Left hindlimb (tissue), 1 donor: ENCODE measurements around the gene BLM.
"Not testable (repeated sequence)": the region's sequence is repeated elsewhere in the genome, so short reads cannot be mapped to it uniquely, and the experiment has no call there.

ENCODE experiments used
- DNase-seq: peaks from one replicate; pipeline ENCODE4 v3.0.0-alpha.2; 2018

Gene BLM

GRCh38 chr15:90716976-90717821, at the start of gene BLM:
BLM (plus strand) TSS chr15:90717346; CDS start chr15:90747393, 30,047 bp downstream.
- peak; percentile 97 for DNase-seq

GRCh38 chr15:90667755-90668345, 49.3 kb upstream of the BLM start:
- DNase-seq: not testable (repeated sequence)

- DNase-seq: not testable (repeated sequence)
Measured at GRCh38 chr15:90670631-90671030, 46.5 kb upstream of the BLM start.

- no peak for DNase-seq
Measured at GRCh38 chr15:90671216-90671615, 45.9 kb upstream of the BLM start.

DNA sequence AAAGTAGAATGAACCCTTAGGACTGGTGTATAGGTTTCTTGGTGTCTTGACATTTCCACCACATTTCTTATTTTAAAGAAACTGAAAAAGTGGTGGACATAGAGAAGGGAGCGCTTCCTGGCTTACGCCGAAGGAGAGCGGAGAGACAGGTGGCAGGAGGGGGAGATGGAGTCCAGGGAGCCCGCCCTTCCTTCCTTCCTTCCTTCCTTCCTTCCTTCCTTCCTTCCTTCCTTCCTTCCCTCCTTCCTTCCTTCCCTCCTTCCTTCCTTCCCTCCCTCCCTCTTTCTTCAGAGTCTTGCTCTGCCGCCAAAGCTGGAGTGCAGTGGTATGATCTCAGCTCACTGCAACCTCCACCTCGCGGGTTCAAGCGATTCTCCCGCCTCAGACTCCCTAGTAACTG, 43.8 kb upstream of the BLM start:
- not testable (repeated sequence) for DNase-seq

GRCh38 chr15:90674476-90674875, 42.7 kb upstream of the BLM start:
- no peak for DNase-seq

GRCh38 chr15:90675464-90675863, 41.7 kb upstream of the BLM start:
- DNase-seq: no peak

DNA sequence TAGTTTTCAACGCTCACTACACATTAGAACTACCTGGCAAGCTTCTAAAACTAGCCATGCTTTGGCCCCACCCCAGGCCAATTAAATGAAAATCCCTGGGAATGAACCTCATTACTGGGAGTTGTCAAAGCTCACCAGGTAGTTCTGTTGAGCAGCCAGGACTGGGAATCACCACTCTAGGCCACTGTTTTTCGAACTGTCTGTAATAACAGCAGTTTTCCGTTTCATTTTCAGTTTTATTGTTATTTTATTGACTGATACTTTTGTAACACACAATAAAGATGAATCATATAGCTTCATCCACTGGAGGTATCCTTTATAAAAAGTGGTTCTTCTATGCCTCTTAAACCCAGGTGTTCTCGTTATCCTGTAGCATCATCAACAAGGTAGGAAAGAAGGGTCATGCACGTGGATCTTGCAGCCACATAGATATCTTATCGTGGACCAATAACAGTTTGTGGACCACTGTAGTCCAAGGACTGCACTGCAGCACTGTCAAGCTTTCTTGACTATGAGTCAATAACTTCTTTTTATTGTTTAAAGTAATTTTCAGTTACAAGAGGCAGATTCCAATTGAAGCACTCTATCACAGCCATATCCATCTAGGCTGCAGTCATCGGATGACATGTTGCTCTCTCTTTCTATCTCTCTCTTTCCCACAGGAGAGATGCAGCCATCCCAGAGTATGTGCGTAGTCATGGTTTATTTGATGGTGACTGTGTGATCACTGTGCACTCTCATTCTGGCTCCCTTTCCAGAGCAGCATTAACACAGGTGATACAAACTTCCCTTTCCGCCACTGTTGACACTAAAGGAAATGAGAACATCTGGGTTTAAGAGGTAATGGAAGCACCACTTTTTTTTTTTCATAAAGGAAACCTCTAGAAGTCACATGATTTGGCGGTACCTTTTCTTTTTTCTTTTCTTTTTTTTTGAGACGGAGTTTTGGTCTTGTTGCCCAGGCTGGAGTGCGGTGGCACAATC, 39.0 kb upstream of the BLM start:
- DNase-seq: no peak

GRCh38 chr15:90679959-90680358, 37.2 kb upstream of the BLM start:
- no peak for DNase-seq

- DNase-seq: no peak
Measured at GRCh38 chr15:90680371-90680935, 36.7 kb upstream of the BLM start.

GRCh38 chr15:90681056-90681455, 36.1 kb upstream of the BLM start:
- DNase-seq: no peak

DNA sequence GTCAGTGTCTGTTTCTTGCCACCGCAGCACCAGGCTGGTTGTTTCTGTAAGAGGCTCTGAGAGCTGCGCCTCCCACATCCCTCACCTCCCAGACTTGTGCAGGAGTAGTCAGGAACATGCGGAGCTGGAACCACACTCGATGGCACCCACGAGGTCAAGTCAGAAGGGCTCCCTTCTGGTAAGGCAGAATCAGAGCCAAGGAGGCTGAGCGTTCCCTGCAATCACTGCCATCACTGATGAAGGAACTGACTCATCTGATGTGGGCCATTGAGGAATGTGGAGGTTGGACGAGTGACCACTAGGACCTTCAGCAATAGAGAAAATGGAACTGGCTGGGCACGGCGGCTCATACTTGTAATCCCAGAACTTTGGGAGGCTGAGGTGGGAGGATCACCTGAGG, 35.7 kb upstream of the BLM start:
- no peak for DNase-seq

- no peak for DNase-seq
Measured at GRCh38 chr15:90683371-90683770, 33.8 kb upstream of the BLM start.

GRCh38 chr15:90683876-90684275, 33.3 kb upstream of the BLM start:
- DNase-seq: no peak

DNA sequence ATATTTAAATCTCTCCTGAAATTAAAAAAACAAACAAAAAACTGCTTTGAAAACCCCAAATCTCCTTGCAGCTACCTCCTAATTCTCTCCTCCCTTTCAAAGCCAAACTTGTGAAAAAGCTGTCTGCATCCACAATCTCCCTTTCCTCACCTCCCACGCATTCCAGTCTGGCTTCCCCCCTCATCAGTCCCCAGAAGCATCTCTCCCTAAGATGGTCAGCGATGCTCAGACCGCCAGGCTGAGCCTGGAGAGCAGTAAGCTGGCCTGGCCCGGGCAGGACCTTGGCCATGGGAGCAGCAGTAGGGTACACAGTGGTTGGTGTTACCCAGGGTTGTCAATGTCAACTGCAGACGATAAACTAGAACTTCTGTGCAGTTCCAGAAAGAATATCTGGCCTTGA, 32.9 kb upstream of the BLM start:
- no peak for DNase-seq

GRCh38 chr15:90685591-90686434, 31.3 kb upstream of the BLM start:
- DNase-seq: no peak

- DNase-seq: no peak
Measured at GRCh38 chr15:90686435-90687218, 30.5 kb upstream of the BLM start.

DNA sequence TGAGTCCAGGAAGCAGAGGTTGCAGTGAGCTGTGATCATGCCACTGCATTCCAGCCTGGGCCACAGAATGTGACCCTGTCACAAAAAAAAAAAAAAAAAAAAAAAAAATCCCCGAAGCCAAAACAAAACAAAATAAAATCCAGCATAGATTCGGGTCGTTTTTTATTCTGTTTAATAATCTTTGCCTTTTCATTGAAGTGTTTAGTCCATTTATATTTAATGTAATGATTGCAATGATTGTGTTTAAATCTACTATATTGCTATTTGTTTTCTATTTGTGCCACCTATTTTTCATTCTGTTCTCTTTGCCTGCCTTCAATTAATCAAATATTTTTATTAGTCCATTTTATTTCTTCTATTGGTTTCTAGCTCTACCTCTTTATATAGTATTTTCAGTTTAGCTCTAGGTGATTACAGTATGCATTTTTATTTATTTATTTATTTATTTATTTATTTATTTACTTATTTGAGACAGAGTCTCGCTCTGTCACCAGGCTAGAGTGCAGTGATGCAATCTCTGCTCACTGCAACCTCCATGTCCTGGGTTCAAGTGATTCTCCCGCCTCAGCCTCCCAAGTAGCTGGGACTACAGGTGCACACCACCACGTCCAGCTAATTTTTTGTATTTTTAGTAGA, 27.7 kb upstream of the BLM start:
- not testable (repeated sequence) for DNase-seq

DNA sequence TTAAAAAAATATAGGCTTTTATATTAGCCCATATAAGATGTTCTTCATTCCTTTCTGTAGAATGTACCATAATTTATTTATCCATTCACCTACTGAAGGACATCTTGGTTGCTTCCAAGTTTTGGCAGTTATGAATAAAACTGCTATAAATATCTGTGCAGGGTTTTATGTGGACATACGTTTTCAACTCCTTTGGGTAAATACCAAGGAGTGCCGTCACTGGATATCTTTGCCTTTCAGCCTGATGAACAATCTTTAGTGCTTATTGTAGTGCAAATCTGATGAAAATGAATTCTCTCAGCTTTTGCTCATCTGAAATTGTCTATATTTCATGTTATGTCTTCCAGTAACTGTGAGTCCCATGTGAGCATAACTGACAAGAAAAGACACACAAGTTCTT, 26.6 kb upstream of the BLM start:
- no peak for DNase-seq

- DNase-seq: no peak
Measured at GRCh38 chr15:90691369-90691768, 25.8 kb upstream of the BLM start.
